ENCODE results near the gene MYADM.

Gene MYADM

GRCh38 chr19:53885036-53885435, 17.4 kb downstream of the MYADM start:
- no peak for DNase-seq

GRCh38 chr19:53892301-53892980, 24.8 kb downstream of the MYADM start:
- no peak for DNase-seq

DNA sequence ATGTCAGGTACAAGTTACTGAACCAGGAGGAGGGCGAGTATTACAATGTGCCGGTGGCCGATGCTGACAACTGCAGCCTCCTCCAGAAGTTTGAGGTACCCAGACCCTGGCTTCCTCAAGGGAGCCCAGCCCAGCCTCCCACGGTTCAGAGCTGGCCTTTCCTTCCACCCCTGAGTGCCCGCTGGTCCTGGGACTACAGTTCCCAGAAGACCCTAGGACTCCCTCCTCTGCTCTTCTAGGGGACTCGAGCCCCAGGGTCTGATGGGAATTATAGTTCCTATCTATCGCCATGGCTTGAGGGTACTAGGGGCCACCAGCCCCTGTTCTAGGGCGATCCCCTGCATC, 25.3 kb downstream of the MYADM start:
- no peak for DNase-seq

- DNase-seq, result no peak
Measured at GRCh38 chr19:53894707-53895106, 27.0 kb downstream of the MYADM start.

DNA sequence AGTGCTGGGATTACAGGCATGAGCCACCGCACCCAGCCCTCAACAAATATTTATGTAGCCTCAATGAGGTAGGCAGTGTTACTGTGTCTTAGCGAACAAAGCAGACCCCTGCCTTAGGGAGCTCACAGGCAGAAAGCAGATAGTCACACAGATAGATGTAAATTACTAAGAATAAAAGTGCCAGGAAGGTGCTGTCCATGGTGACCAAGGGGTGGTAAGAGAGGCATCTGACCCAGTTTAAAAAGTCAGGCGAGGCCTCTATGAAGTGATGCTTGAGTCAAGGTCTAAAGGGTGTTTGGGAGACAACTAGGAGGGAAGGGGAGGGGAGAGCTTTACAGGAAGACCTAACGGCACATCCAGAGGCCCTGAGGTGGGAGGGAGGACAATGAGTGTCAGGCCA, 29.0 kb downstream of the MYADM start:
- no peak for DNase-seq

GRCh38 chr19:53897459-53897858, 29.8 kb downstream of the MYADM start:
- no peak for DNase-seq

- no peak for DNase-seq
Measured at GRCh38 chr19:53898166-53898565, 30.5 kb downstream of the MYADM start.

DNA sequence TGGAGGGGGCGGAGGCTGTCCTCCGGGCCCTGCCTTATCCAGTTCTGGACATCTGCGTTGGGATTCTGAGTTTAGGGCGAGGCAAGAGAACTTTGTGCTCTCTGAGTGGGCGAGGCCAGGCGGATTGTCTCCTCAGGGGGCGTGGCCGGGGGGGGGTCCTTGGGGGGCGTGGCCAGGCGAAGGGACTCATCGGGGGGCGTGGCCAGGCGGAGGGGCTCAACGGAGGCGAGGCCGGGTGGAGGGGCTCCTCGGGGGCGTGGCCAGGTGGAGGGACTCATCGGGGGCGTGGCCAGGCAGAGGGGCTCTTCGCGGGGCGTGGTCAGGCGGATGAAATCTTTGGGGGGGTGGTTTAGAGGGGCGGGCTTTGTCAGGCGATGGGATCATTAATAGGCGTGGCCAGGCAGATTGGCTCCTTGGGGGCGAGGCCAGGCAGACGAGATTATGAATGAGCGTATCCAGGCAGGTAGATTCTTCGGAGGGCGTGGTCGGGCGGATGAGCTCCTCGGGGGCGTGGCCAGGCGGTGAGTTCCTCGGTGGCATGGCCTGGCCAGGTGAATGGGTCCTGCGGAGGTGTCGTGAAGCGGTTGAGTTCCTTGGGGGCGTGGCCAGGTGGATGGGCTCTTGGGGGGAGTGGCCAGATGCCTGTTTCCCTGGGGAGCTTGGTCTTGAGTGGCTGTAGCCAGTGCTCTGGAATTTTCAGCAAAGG, 31.1 kb downstream of the MYADM start:
- DNase-seq, result no peak

GRCh38 chr19:53900191-53900860, 32.6 kb downstream of the MYADM start:
- DNase-seq, result no peak

GRCh38 chr19:53903055-53903680, 35.5 kb downstream of the MYADM start:
- no peak for DNase-seq

DNA sequence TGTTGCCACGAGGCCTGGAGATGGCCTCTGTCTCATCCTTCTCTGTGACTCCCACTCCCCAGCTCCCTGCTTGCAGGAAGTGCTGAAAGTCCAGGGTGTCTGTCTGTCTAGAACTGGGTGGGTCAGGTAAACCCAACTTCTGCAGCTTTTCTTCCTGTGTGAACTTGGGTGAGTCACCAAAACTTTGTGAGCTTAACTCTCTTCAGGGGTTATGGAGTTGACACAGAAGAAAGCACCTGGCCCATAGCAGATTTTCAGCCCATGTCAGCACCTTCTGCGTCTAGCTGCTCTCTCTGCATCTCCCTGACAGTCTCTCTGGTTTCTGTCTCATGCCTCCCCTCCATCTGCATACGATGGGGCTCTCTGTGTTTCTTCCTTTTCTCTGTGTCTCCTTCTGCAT, 37.2 kb downstream of the MYADM start:
- DNase-seq, result no peak

DNA sequence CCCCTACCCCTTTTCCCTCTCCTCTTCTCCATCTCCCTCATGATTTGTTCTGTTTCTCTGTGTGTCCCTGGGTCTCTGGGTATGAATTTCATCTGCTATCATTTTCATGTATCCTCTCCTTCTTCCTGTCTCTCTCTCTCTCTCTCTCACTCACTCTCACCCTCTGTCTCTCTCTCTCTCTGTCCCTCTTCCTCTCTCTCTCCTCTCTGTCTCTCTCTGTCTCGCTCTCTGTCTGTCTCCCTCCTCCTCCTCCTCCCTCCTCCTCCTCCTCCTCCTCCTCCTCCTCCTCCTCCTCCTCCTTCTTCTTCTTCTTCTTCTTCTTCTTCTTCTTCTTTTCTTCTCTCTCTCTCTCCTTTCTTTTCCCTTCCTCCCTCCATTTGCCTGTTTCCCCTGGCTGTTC, 38.1 kb downstream of the MYADM start:
- no peak for DNase-seq

GRCh38 chr19:53906211-53907192, 38.8 kb downstream of the MYADM start:
- peak; percentile 23 for DNase-seq

GRCh38 chr19:53907193-53907581, 39.5 kb downstream of the MYADM start:
- no peak for DNase-seq

DNA sequence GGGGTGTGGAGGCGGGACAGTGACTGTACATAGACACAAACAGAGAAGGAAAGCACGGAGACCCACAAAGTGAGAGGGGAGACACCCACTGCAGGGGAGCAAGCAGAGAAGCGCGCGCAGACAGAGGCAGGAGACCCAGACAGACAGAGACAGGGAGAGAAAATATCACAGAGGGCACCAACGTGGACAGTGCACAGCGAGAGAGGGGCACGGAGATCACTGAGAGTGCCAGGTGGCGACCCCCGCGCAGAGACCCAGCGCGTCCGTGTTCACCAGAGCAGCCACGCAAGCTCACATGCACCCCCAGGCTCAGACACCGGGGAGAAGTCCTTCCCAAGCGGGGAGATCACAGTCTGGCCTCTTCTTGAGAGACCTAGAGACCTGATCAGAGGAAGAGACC, 40.0 kb downstream of the MYADM start:
- no peak for DNase-seq

- DNase-seq, result peak; percentile 33
Measured at GRCh38 chr19:53908106-53908934, 40.6 kb downstream of the MYADM start.

GRCh38 chr19:53908935-53909415, 41.3 kb downstream of the MYADM start, which contains the start of gene CACNG7:
Gene CACNG7, plus strand, starts transcription at chr19:53909278. Its CDS starts 3,554 bp downstream, at chr19:53912832.
- DNase-seq, result no peak

DNA sequence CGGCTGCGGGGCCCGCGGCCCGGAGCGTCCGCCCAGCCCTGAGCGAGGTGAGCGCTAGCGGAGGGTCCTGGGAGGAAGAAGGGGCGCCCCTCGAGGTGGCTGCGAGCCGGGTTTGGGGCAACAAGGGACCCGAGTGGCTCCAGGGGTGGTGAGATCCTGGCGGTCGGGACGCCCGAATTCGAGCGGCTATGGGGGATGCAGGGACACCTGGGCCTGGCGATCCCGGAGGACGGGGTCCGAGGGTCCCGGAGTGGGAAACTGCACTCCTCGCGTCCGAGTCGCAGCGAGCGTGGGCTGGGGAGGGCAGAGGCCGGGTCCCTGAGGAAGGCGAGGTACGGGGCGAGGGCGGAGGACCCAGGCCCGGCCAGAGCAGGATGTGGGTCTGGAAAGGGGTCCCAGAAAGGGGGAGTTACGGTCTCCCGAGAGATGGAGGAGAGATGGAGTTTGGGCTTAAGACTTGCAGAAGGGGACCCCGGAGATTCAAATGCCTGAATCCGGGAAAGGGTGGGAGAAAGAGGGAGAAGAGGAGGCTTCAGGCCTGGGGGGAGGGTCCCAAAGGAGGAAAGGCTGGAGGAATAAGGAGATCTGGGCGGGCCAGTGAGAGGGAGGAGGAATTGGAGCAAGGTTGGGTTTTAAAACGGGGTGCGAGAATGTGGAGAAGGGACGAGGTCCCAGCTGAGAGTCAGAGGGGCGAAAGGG, 41.9 kb downstream of the MYADM start:
- no peak for DNase-seq

GRCh38 chr19:53910170-53910518, 42.5 kb downstream of the MYADM start:
- no peak for DNase-seq

DNA sequence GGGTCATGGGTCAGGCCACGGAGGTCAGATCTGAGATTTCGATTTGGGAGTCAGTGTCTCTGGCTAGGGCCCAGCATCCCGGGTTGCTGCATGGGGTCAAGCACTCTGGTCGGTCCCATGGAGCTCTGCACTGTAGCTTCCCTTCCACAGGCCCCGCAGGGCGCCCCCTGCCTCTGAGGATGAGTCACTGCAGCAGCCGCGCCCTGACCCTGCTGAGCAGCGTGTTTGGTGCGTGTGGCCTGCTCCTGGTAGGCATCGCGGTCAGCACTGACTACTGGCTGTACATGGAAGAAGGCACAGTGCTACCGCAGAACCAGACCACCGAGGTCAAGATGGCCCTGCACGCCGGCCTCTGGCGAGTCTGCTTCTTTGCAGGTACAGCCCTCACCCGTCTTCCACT, 45.0 kb downstream of the MYADM start:
- no peak for DNase-seq

- DNase-seq, result peak; percentile 22
Measured at GRCh38 chr19:53915000-53915399, 47.3 kb downstream of the MYADM start.
